ENCODE results near the gene TCEA3.

Gene TCEA3

DNA sequence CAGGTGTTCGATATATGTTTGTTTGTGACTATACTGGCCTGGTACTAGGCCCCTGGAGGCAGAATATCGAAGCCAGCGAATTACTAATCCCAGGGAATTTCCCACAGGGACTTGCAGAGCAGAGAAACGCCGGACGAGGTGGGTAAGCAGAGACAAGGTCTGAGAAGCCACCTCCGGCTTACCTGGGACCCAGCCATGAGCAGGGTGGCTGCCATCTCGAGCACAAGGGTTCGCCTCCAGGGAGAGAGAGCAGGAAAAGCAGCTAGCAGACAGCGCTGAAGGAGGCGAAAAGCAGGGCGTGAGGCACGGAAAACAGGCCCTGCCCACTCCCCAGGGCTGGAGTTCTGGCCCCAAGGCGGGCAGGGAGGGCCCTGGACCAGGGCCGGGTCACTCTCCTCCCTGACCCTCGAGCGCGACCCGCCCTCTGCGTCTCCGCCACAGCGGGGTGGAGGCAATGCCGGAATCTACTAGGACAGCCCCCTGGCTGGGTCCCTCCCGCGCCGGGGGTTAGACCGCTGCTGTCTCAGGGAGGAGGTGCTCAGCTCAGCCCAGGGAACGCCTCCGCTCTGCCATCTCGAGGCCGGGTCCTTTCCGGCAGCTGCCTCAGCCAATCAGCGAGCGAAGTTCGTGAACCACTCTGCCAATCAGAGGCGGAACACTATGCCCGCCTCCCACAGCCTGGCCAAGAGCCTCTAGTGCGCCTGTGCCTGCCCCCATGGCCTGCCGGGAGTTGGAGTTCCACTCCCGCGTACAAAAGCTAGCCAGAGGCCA lies 56.6 kb downstream of the TCEA3 start:
- DNase-seq (ENCODE audit: low read depth): peak; percentile 99

DNA sequence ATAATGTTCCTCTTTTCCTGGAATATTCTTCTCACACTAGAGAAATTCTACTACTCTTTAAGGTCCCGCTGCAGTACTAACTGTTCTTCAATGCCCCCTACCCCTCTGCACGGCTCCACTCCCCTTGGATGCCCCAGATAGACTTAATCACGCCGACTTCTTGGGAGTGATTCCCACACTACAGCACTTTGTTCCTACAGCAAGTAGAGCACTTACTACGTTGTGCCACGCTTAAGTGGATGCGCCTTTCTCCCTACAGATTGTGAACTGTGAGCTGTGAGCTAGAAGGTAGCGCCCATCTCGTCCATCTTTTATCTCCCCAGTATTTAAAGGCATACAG lies 57.1 kb downstream of the TCEA3 start:
- no peak for DNase-seq (ENCODE audit: low read depth)

DNA sequence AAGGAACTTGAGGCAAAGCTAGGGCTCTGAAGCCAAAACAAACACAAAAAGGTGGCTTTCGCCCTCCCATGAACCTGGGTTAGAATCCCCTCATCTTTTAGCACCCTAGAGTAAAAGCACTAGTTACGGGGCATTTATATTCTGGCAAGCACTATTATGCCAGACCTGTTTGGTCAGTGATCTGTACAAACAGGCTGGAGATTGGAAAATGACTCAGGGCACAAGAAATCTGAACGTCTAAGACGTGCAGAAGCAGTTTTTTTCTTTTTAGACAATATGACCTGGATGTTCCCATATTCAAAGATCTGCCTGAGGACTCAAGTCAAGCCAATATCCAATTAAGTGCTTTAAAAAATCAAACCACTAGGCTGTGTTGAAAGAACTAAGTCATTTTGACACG lies 58.0 kb downstream of the TCEA3 start:
- DNase-seq (ENCODE audit: low read depth): no peak

DNA sequence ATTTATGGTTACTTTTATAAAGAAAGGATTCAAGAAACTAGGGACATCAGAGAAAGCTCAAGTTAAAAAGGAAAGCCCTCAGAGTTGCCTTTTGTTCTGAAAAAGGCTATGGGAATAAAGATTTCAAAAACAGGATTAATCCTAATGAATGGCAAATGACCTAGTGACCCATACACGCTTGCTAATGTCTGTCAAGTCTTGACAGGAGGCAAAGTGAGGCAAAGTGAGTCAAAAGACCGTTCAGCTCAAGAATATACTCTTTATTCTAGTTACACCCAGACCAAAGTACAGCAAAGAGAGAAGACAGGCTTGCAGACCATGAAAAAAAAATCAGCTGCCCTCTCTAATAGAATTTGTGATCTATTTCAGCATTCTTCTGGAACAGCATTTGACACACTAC lies 58.4 kb downstream of the TCEA3 start:
- no peak for DNase-seq (ENCODE audit: low read depth)

DNA sequence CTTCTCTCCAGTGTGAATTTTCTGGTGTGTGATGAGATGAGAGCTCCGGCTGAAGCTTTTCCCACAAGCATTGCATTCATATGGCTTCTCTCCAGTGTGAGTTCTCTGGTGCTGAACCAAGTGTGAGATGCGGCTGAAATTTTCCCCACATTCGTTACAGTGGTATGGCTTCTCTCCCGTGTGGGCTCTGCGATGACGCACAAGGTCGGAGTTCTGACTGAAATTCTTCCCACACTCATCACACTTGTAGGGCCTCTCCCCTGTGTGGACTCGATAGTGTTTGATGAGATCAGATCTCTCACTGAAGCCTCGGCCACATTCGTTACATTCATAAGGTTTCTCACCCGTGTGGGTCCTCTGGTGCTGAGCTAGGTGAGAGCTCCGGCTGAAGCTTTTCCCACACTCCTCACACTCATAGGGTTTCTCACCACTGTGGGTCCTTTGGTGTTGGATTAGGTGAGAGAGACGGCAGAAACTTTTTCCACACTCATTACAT lies 62.3 kb downstream of the TCEA3 start:
- DNase-seq (ENCODE audit: low read depth): no peak

DNA sequence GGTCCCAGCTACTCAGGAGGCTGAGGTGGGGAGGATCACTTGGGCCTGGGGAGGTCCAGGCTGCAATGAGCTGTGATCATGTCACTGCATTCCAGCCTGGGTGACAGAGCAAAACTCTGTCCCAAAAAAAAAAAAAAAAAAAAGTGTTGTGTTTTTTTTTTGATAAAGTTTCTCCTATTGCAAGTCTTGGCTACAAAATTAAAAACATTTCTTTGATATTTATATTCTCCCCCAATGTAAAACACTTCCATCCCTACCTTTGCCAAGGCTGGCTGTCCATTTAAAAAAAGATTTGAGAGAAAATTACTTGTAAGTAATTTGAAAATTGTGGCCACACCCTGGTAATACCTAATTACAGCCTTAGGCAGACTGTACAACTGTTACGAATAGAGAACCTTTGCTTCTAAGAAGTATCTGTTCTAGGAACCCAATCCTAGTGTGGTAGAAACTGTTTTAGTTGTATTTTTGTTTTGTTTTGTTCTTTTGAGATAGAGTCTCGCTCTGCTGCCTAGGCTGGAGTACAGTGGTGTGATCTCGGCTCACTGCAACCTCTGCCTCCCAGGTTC lies 66.2 kb downstream of the TCEA3 start:
- DNase-seq (ENCODE audit: low read depth): no peak

DNA sequence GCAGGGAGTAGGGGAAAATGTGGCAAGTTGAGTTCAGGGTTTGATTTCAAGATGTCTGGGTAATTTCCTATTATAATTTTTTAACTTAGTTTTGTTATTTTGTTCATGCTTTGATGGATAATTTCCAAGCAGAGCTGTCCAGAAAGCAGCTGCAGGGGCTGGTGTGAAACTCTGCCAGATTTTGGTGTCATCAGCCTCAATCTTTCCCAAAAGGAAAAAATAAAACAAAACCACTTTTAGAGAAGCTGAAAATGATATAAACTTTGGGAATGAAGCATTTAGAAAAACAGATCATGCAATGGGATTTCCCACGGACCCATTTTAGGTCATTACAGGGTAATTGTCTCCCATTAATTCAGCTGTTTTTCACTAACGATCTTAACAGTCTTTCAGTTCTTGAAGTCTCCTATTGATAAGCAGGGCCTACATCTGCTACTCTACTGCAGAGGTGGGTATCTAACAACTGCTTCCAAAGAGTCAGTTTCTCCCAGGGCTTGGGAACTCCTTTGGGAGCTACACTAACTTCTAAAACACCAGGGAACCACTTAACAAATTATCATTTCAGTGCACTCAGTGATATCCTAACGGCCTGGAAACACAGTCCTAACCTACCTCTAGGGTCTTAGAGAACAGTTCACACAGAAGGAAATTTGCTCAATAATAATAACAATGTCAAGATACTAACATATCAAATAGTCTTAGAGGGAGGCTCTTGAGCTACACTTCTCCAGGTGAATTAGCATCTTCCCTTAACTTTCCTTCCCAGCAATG lies 67.2 kb downstream of the TCEA3 start:
- no peak for DNase-seq (ENCODE audit: low read depth)

DNA sequence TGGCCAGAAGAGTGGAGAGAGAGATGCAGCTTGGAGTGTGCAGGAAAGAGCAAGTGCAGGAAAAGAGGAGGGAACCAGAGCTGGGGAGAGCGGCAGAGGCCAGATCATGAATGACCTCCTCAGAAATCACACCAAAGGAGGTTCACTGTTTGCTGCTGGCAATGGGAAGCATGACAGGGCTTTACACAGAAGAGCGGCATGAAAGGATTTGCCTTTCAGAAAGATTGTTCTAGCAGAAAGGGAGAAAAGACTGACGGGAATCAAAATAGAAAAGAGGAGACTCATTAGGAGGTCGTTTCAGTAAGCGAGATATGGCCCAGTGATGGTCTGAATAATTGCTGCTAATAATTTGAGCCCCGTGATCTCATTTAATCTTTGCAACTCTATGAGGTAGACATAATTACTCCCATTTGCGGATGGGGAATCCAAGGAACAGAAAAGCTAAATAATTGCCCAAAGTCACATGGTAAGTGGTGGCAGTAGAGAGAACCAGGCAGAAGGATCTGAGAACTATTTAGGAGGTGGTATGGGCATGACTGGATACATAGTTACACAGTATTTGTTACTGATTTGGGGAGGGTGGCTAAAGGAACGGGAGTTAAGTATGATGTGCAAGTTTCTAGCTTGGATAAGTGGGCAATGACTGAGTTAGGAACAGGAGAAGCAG lies 67.9 kb downstream of the TCEA3 start:
- no peak for DNase-seq (ENCODE audit: low read depth)

DNA sequence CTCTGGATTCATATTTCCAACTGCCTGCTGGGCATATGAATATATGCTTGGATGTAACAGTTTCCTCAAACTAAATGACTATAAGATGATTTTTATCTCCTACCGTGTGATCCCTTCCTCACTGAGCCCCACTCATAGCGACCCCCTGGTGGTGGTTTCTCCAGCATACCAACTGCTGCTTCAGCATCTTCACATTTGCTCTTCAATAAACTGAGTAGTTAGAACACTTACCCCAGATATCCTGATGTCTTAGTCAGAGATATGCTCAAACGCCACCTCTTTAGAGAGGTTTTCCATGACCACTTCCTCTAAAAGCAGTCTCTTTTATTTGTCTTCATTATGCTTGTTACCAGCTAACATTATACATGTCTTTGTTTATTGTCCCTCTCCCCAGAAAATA lies 70.3 kb downstream of the TCEA3 start:
- no peak for DNase-seq (ENCODE audit: low read depth)

DNA sequence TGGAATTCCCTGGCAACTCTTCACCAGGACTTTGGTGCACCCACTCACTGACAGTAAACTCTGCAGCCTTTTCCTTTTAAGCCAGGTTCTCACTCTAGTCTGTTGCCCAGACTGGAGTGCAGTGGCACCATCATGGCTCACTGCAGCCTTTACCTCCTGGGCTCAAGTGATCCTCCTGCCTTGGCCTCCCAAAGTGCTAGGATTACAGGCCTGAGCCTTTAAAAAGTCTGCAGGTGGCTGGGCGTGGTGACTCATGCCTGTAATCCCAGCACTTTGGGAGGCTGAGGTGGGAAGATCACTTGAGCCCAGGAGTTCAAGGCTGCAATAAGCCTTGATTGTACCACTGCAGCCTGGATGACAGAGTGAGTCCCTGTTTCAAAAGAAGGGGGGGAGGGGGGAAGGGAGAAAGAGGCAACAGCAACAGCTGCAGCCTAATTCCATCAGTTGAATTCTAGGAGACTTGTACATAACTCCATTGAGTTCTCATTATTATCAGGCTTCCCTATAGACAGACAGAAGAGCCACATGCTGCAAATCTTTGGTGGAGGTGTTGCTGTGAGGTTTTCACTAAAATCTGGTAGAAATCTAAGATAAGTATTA lies 72.4 kb downstream of the TCEA3 start:
- no peak for DNase-seq (ENCODE audit: low read depth)

DNA sequence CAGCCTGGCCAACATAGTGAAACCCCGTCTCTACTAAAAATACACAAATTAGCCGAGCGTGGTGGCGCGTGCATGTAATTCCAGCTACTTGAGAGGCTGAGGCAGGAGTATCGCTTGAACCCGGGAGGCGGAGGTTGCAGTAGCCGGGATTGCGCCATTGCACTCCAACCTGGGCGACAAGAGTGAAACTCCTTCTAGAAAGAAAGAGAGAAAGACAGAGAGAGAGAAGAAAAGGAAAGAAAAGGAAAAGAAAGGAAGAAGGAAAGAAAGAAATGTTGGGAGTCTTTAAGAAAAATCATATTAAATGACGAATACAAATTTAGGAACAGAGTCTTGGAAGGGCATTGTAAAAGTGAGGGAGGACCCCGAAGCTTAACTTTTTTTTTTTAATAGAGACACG lies 78.6 kb downstream of the TCEA3 start:
- DNase-seq (ENCODE audit: low read depth): no peak

DNA sequence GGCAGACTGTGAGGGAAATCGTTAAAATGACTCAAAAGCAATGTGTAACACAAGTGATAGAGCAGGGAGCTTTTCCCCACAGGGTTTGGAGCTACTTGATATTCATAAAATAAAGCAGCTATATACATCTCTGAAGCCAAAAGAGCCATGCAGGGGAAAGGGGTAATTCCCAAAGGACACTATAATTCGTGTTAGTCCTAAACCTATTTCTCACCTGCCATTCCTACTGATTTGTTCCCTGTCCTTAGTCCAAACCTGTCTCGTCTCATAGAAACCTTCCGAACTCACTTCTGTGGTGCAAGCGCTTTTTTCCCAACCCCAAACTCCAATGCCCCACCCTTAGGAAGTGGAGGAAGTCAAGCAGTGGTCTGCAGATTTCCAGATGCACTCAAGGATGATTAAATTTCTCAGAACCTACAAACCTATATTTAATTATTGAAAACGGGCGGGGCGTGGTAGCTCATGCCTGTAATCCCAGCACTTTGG lies 79.5 kb downstream of the TCEA3 start:
- no peak for DNase-seq (ENCODE audit: low read depth)

DNA sequence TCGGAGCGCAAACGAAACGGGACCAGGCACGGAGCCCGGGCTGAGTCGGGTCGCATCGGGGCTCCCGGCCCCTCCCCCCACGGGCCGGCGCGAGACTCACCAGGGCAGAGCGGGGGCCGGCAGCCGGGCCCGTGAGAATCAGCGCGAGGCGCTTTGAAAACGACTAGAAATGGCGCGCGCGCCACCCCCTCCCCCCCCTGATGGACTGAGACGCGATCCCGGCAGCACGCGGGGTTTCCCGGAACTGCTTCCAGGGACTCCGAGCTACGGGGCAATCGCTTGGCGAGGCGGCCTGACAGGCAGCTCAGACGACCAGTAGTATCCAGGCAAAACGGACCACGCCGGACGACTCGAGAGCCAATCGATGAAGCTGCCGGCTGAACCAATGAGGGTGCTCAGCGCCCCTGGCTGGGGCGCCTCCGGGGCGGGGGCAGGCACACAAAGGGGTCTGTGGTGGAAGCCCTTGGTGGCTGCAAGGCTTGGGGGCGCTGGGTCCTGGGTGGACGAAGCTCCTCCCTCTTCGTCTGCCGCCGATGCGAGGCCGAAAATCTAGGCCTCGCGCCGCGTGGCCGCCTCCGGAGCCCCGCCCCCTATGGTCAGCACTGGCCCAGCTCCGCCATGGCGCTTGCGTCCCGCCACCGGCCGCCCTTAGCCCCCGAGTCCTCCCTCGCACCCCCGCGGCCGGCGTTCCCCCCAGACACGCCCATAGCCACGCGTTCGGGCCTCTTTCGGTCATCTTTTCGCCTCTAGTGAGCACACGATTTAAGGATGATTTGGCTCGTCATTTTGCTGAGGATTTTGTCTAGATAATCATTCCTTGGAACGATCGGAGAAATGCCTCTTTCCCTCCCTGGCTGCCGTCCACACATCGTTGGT lies 80.2 kb downstream of the TCEA3 start, which contains the start of gene HNRNPR:
TSS of gene HNRNPR (minus strand) at position 174 of the 876 bp plus-strand sequence. CDS start 3,276 bp downstream, outside the sequence.
- DNase-seq (ENCODE audit: low read depth): peak; percentile 100

DNA sequence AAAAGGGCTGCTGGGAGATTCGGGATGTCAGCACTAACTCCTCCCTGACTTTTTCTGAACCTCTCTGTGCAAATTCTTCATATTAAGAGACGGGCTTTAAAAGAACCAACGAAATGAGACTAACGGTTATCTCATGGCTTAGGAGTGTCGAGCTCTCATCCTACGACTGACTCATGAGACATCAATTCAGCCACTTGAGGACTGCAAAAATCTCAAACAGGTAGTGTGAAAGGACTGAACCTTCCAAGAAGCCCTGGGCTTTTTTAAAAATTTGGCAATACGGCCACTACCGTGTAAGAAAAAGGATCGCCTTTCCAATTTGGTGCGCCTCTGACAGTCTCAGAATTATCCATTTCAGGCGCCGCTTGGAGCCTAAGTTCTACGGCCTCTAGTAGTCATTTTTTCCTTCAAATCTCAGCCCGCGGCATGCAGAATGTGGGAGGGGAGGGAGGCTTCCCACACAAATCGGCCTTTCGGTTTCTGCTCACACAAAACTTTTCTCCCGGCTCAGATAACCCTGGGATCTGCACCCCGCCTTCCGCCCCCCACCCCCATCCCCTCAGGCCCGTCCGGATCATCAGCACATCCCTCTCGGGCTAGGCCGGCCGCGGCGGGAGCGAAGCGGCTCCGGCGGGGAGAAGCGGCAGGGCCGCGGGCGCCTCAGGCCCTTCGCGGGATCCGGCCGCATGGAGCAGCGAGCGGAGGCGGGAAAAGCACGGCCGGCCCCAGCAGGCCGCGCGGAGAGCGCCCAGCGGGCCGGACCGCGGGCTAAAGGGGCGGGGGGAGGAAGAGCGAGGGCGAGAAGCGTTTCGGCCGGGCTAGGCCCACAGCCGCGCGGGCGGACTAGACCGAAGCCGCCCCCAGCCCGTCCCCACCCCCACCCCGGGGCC lies 81.1 kb downstream of the TCEA3 start:
- DNase-seq (ENCODE audit: low read depth): no peak

DNA sequence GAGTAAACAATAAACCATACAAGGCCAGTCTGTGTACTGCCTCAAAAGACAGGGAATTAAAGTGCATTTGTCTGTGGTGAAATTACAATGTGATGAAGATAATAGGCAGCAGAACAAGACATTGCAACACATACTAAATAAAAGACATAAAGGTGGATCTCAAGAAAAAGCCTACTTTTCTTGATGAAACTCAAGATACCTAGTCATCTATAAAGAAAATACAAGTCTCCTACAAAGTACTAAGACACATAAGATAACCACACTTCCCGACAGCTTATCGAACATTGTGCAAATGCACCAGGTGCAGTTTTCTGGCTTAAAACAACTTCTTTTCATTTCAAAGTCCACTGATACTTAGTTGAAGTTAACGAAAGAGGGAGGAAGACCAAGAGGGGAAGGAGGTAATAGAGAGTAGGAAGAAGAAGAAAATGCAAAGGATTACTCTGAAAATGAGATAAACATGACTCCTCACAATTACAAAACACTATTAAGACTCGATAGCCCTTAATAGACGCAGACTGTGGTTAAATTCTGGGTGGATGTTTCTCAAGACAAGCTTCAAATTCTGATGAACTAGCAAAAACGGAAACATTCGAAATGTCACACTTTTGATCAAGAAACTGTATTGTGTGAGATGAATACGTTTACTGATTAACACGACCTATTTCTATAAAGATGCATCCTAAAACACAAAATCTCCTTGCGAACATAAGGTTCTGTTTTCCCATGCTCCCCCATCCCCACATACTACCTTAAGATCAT lies 82.4 kb downstream of the TCEA3 start:
- no peak for DNase-seq (ENCODE audit: low read depth)

DNA sequence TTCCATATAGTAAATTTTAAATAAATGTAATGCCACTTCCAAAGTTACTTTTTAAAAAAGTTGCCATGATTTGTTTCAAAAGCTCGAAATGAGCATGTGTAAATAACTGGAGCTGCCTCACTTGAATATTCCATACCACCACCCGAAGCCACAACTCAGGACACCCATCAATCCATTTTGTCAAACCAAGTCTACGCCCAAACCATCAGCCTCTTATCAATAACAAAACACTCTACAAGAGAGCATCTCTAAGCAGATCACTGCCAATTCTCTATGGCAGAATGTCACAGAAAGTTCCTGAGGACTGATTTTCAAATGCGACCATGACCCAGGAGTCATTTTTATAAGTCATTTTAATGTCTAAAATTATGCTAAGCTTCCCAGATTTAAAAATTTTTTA lies 84.9 kb downstream of the TCEA3 start:
- no peak for DNase-seq (ENCODE audit: low read depth)

DNA sequence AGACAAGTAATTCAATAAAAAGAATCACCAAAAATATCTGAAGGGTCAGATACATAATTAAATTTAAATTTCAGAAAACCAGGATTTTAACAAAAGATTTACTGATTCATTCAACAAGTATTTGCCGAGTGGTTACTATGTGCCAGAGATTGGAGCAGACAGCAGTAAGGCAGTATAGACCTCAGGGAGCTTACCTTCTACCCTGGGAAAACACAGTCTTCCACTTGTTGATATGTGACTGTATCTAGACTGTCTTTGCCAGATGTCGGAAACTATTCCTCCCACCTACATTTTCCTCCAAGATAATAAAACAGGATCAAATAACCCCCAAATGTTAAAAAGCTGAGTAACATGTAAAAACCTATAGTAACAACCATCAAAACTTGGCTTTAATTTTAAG lies 86.7 kb downstream of the TCEA3 start:
- DNase-seq (ENCODE audit: low read depth): no peak

DNA sequence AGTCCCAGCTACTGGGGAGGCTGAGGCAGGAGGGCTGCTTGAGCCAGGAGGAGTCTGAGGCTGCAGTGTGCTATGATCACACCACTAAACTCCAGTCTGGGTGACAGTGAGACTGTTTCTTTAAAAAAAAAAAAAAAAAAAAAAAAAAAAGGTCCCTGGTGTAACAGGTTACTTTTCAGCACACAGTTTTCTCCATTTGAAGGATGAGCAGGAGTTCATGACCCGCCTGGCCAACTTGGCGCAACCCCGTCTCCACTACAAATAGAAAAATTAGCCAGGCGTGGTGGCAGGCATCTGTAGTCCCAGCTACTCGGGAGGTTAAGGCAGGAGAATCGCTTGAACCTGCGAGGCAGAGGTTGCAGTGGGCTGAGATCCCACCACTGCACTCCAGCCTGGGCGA lies 92.8 kb downstream of the TCEA3 start:
- DNase-seq (ENCODE audit: low read depth): no peak
